HCEC 1CT (cell line): ENCODE data around the gene RAB3A.
"Not testable (repeated sequence)": the region's sequence is repeated elsewhere in the genome, so short reads cannot be mapped to it uniquely, and the experiment has no call there.

Experiments
- DNase-seq: peaks from one replicate; pipeline ENCODE4 v3.0.0-alpha.2; 2017

The RAB3A gene

GRCh38 chr19:18223860-18224524, 20.1 kb upstream of the RAB3A start:
- no peak for DNase-seq

DNA sequence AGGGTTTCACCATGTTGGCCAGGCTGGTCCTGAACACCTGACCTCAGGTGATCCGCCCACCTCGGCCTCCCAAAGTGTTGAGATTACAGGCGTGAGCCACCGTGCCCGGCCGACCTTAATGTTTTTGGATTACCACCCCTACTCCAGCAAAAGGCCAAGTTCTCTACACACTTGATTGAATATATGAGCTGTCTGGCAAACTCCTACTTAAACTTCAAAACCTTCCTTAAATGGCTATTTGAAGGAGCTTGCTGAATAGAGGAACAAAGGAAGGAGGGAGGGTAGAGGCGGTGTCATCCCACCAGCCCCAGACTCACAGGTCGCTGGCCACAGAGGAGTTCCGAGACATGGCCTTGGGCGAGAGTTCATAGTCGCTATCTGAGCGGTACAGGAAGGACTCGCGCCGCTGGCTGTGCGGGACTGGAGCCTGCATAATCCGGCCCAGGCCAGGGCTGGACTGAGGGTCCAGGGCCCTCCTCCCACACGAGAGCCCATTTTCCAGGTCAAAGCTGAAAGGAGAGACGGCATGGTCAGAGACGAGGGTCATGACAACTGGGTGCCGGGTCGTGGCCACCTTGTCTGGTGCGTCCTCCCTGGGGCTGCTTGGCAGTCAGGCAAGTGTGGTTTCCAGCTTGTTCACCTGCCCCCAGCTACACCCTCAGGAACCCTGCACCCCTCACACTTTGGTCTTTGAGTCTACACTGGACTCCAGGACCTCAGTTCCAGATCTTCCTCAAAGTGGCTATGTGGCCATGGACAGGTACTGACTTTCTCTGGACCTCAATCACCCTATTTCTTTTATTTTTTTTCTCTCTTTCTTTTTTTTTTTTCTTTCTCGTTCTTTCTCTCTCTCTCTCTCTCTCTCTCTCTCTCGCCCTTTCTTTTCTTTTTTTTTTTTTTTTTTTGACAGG, 18.2 kb upstream of the RAB3A start:
- DNase-seq, result no peak

DNA sequence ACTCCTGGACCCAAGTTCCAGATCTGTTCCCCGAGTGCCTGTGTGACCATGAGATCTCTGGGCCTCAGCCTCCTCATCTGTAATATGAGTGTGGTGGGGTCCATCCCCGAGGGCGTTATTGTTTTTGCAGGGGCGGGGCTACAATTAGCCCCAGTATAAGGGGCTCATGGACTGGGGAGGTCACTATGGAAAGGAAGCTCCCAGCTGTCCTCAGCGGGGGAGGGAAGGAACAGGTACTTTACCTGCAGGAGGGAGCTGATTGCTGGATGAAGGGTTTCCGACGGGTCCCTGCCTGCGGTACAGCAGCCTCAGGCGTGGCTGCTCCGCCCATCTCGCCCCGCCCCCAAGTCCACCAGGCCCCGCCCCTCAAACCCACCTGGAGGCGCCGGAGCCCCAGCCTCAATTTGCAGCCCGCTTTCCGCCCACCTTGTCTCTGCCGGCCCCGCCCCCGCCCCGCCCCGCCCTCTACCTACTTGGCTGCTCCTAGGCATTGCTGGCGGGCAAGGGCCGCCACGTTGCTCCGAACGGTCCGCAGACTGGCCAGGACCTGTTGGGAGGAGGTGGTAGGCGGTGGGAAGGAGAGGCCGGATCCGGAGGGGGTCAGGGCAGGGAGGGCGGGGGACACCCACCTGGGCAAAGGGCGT, 16.9 kb upstream of the RAB3A start:
- DNase-seq, result no peak

DNA sequence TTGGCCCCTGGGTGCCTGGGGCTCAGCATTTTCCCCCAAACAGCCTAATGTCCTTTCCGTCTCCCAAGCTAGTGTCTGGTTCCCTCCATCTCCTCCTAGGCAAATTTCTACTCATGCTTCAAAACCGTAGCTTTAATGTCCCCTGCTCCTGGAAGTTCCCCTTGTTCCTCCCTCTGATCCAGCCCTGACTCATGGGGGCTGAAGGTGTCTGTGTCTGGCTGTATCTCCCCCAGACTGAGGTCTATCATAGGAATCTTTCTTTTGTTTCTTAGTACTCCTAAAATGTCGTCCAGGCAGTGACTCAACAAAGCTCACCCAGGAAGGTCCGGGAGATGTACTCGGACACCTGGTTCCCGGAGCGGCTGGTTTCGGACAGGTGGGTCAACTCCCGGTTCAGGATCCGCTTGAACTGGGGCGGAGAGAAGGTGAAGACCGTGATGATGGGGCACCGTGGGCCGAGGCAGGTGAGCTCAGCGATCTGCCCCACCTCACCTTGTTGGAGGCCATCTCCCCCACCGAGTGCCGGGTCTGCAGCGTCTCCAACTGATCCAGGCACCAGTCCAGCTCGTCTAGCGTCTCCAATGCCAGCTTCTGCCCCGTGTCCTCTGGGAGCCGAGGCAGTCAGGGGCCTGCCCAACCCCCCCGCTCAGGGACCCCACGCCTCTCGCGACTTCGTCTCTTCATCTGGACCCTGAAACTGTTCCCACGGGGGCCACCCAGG, 16.2 kb upstream of the RAB3A start:
- no peak for DNase-seq

DNA sequence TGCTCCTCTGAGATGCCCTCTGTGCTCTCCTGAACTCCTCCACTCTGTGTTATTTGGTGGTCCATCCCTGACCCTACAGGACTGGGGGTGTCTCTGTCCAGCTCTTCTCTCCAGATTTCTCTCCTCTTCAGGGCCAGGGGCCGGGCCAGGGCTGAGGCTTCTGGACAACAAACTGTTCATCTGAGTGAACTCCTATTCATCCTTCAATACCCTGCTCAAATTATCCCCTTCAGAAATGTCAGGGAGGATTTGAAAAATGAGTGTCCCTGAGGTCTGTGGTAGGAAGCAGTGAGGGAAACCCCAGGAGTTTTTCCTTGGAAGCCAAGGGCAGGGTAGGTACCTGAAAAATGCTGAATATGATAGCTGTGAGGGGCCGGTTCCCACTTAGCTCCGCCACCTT, 14.8 kb upstream of the RAB3A start:
- no peak for DNase-seq

DNA sequence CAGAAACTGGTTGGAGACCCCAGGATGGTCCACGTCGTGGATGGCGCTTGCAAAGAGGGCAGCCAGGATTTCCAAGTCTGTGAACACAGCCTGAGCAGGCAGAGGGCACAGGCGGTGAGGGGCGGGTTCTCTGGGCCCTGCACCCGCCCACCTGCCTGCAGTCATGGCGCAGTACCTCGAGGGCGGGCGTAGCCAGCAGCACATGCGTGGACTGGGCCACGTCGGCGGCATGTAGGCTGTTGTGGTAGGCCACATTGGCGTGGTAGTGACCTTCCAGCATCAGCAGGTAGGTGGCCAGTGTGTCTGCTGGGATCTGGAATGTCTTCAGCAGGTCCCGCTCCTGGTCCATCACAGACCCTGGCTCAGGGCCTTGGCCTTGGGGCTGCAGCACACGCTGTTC, 14.3 kb upstream of the RAB3A start:
- no peak for DNase-seq

DNA sequence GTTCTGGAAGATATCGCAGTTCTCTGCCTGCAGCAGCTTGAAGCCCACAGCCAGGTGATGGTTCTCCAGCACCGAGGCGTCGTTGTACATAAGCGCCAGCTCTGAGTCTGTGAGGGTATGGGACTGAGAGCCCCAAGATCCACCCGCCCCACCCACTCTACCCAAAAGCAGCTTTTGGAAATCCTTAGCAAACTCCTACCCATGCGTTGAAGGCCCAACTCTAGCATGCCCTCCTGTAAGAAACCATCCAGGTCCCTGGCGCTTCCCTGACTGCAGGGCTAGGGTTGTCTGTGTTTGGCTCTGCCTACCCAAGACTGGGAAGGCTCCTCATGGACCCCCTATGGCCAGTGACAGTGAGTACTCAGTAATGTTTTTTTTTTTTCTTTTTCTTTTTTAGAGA, 12.9 kb upstream of the RAB3A start:
- DNase-seq, result no peak

- peak; percentile 56 for DNase-seq
Observed at GRCh38 chr19:18214779-18215433, 11.1 kb upstream of the RAB3A start.

GRCh38 chr19:18211683-18212082, 7.8 kb upstream of the RAB3A start:
- DNase-seq, result no peak

GRCh38 chr19:18209912-18210311, 6.1 kb upstream of the RAB3A start:
- not testable (repeated sequence) for DNase-seq

DNA sequence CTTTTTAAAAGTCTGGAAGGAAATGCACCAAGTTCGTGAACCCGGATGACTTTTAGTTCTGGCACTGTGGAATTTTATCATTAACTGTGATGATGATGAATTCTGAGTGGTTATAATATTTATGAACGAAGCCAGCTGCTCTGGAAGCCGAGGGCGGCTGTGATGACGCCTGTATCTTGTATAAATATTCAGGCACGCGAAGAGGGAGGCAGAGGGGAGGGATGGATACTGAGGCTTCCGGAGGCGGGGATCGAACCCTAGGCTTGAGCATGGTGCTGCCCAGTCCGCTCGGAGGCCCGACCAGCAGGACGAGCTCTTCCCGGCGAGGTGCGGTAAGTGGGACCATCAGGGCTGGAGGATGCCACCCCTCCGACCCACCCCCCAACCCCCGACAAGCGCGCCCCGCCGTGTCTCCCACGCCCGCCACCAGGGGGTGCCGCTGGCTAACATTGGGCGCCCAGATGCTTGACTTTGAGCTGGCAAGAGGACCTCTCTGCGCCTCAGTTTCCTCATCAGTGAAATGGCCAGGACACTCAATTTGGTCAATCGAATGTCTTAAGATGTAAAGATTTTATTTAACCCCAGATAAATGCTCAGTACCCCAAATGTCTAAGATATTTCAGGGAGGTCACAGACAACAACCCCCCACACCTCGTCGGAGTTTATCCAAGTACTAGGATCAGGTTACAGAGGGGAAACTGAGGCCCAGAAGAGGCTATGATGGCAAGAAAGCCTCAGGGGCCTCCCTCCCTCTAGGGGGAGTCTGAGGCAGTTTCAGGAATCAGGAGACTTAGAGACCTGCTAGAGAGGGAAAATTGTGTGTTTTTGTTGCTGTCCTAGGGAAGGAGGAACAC, 4.5 kb upstream of the RAB3A start:
- peak; percentile 94 for DNase-seq

- no peak for DNase-seq
Observed at GRCh38 chr19:18206018-18206417, 2.2 kb upstream of the RAB3A start.

GRCh38 chr19:18205200-18205892, 1.5 kb upstream of the RAB3A start:
- peak; percentile 72 for DNase-seq

- DNase-seq, result peak; percentile 27
Observed at GRCh38 chr19:18204394-18205199, 755 bp upstream of the RAB3A start.

DNA sequence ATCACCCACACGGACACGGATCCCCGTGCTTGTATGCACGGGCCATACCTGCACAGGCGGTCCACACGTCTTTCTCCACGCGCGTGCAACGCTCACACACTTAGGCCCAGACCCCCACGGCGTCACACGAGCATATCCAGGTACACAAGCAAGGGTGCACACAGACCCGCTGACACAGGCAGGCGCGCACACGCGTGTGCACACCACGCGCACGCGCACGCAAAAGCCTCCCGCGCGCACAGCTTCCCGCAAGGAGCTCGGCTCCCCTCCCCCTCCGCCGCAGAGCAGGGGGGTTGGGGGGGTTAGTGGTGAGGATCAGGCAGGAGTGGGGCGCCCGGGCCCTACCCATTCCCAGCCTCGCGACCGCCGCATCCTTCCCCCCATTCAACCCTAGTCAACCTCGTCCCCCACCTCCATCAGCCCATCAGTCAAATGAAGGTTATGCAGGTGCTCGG, 407 bp downstream of the RAB3A start:
- no peak for DNase-seq

DNA sequence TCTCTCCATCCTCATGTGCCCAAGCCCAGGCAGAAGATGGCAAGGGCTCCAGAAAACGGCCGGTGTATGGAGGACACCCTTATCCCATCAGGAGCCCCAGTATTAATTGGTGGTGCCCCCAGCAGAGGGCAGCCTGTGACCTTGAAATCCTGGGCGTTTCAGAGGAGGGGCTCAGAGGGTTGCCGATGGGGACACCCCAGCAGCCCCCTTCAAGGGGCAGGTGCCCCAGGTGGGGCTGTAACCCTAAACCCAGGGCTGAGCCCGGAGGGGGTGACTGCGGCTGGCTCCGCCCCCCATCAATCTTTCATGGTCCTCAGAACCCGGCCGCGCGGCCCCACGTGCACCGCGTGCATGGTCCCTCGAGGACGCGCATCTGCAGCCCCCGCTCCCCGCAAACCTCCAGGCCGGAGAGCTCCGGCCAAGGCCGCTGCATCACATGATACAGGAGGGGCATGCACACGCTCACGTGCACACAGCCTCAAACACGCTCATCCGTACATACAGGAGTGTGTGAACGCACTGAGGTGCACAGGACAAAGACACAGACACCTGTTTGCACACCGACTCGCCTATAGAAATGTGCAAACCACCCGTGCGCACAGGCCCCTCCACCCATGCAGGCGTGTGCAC, 949 bp downstream of the RAB3A start:
- peak; percentile 17 for DNase-seq

GRCh38 chr19:18202397-18202777, 1.5 kb downstream of the RAB3A start:
- DNase-seq, result no peak

- DNase-seq, result no peak
Observed at GRCh38 chr19:18198374-18198773, 5.5 kb downstream of the RAB3A start.

GRCh38 chr19:18197941-18198340, 5.9 kb downstream of the RAB3A start:
- DNase-seq, result no peak

DNA sequence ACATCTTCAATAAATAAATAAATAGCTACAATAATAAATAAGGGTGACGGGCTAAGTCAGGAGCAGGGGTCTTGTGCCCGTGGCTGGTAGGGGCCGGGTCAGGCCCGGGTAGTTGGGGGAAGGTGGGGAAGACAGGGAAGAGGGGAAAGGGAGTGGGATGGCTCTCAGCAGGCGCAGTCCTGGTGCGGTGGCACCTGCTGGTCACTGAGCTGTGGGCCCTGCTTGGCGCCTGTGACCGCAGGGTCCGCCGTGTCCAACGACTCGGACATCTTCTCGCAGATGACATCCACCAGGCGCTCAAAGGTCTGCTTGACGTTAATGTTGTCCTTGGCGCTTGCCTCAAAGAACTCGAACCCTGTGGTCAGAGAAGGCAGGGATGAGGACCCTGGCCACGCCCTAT, 6.5 kb downstream of the RAB3A start:
- no peak for DNase-seq
